Measurements from ENCODE around the gene GRAMD1A. TPM values are rescaled to one million over a fixed set of nuclear protein-coding genes. Genes with fewer than 3 reads are reported as not detected.

Gene GRAMD1A
- total RNA-seq, 2 donors from 2014 or later = 90.8 to 94.9 TPM

DNA sequence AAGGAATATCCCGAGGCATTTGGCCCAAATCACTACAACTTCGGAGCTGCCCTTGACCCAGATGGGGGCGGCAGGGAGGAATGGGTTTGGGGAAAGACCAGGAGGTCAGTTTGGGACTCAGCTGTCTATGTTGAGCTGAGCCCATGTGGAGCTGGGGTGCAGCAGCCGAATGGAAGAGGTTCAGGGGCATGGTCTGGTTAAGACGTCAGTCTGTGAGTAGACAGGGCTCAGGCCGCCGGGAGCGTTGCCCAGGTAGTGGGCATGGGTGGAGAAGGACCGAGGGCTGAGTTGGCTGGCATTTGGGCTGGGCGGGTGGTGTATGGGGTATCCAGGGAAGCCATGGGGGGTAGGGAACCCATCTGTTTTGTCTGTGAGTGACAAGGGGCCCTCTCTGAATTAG lies 20.9 kb downstream of the GRAMD1A start:
- Histone ChIP-seq H3K4me3 (no peak overlapping the region), H3K9me3 (no peaks in the 10 kb centered on the region), H3K27ac (no peak overlapping the region), H3K27me3 (no peaks in the 10 kb centered on the region), H3K36me3 (replicated peaks in 1 of 2; ENCODE audit: insufficient read depth in 1 of 2, low read depth in 2 of 2) (peaks cover 12 to 42% of the 10 kb centered on the region in 2 donors), H3K4me1 (no peaks in the 10 kb centered on the region)
- DNase-seq = no peak
- no peak for ATAC-seq
- 89 to 91% methylated on average over 10 of the region's 10 CpGs for WGBS, 2 donors
- TF ChIP-seq, protein P1, sequence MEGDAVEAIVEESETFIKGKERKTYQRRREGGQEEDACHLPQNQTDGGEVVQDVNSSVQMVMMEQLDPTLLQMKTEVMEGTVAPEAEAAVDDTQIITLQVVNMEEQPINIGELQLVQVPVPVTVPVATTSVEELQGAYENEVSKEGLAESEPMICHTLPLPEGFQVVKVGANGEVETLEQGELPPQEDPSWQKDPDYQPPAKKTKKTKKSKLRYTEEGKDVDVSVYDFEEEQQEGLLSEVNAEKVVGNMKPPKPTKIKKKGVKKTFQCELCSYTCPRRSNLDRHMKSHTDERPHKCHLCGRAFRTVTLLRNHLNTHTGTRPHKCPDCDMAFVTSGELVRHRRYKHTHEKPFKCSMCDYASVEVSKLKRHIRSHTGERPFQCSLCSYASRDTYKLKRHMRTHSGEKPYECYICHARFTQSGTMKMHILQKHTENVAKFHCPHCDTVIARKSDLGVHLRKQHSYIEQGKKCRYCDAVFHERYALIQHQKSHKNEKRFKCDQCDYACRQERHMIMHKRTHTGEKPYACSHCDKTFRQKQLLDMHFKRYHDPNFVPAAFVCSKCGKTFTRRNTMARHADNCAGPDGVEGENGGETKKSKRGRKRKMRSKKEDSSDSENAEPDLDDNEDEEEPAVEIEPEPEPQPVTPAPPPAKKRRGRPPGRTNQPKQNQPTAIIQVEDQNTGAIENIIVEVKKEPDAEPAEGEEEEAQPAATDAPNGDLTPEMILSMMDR (IDR thresholded peaks at IDR 0.05) = no peak
- no peak for TF ChIP-seq POLR2A (IDR thresholded peaks at IDR 0.05)
- intact Hi-C loops (cut with DNase I) = no loop called here

DNA sequence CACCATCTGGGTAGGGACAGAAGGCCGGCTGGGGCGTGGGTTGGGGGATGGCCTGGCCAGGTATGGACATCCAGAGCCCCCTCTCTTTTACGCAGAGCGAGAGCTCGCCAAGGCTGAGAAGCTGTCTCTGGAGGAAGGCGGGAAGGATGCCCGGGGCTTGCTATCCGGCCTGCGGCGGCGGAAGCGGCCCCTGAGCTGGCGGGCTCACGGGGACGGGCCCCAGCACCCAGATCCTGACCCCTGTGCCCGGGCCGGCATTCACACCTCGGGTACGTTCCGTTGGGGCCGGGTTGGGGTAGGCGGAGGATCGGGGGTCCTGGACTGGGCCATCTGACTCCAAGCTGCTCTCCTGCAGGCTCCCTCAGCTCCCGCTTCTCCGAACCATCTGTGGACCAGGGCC lies 21.5 kb downstream of the GRAMD1A start:
- DNase-seq (no peak), ATAC-seq (no peak)
- WGBS, 2 donors = 91 to 93% methylated on average over 21 to 25 of the region's 25 CpGs
- no peak overlapping the region for H3K27ac ChIP-seq
- intact Hi-C loops (cut with DNase I) = no loop called here
- H3K9me3 ChIP-seq = no peaks in the 10 kb centered on the region
- no peaks in the 10 kb centered on the region for H3K27me3 ChIP-seq
- no peak for TF ChIP-seq POLR2A (IDR thresholded peaks at IDR 0.05)
- TF ChIP-seq, protein P1 (IDR thresholded peaks at IDR 0.05) = no peak
- no peaks in the 10 kb centered on the region for H3K4me1 ChIP-seq
- peaks cover 14 to 45% of the 10 kb centered on the region in 2 donors for H3K36me3 ChIP-seq (replicated peaks in 1 of 2; ENCODE audit: insufficient read depth in 1 of 2, low read depth in 2 of 2)
- H3K4me3 ChIP-seq = no peak overlapping the region

DNA sequence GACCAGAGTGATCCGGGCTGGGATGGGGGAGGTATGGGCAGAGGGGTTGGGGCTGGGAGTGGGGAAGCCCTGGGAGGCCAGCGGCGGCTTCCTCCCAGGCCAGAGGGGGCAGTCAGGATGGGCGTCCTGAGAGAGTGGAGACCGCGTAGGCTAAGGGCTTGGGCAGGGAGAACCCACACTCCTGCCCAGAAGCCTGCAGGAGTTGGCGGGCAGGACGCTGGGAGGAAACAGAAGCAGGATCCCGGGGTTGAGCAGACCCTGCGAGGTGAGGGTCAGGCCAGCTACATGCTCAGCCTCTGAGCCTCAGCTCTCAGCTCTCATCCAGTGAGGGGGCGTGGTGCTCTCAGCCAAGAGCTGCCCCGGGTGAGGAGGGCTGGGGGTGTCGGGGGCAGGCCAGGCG lies 22.3 kb downstream of the GRAMD1A start:
- ATAC-seq (no peak), DNase-seq (no peak)
- Histone ChIP-seq H3K4me3 (no peak overlapping the region), H3K9me3 (no peaks in the 10 kb centered on the region), H3K27me3 (no peaks in the 10 kb centered on the region), H3K4me1 (no peaks in the 10 kb centered on the region), H3K36me3 (replicated peaks in 1 of 2; ENCODE audit: insufficient read depth in 1 of 2, low read depth in 2 of 2) (peaks cover 14 to 45% of the 10 kb centered on the region in 2 donors), H3K27ac (no peak overlapping the region)
- no peak for TF ChIP-seq POLR2A (IDR thresholded peaks at IDR 0.05)
- TF ChIP-seq, protein P1 (IDR thresholded peaks at IDR 0.05) = no peak
- intact Hi-C loops (cut with DNase I) = no loop called here
- 81 to 83% methylated on average over 11 to 14 of the region's 14 CpGs for WGBS, 2 donors

DNA sequence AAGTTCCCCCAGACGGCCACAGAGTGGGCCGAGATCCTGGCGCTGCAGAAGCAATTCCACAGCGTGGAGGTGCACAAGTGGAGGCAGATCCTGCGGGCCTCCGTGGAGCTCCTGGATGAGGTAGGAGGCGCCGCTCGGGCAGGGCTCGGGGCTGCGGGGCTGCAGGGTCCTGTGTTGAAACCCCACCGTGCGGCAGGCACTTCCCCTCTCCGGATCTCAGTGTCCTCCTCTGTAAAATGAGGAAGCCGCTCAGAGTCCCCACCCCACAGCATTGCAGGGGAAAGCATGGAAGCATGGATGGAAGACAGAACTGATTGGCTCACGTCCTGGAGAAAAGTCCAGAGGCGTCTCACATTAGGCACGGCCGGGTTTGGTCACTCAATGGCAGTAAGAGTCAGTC lies 23.3 kb downstream of the GRAMD1A start:
- Histone ChIP-seq H3K27me3 (no peaks in the 10 kb centered on the region), H3K36me3 (replicated peaks in 1 of 2; ENCODE audit: insufficient read depth in 1 of 2, low read depth in 2 of 2) (peaks cover 14 to 45% of the 10 kb centered on the region in 2 donors), H3K9me3 (no peaks in the 10 kb centered on the region), H3K4me1 (peaks cover 7% of the 10 kb centered on the region), H3K27ac (no peak overlapping the region), H3K4me3 (no peak overlapping the region)
- 82 to 87% methylated on average over 3 to 14 of the region's 19 CpGs for WGBS, 2 donors
- TF ChIP-seq POLR2A (IDR thresholded peaks at IDR 0.05) = no peak
- ATAC-seq (no peak), DNase-seq (no peak)
- intact Hi-C loops (cut with DNase I) = no loop called here

DNA sequence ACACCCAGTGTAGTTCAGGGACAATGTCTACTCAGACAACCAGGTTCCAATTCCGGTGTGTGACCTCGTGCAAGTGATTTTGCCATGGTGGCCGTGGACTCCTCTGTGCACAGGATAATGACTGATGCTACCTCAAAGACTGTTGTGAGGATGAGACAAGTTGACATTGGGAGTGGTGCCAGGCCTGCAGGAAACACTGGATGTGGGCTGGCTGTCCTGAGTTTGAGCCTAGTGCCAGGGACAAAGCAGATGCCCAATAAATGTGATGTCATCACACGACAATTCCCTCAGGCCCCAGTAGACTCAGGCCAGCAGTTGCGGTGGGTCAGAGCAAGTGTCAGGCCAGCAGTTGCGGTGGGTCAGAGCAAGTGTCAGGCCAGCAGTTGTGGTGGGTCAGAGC lies 24.0 kb downstream of the GRAMD1A start:
- intact Hi-C loops (cut with DNase I) = no loop called here
- no peak for DNase-seq
- TF ChIP-seq POLR2A (IDR thresholded peaks at IDR 0.05) = no peak
- TF ChIP-seq, protein P1 (IDR thresholded peaks at IDR 0.05) = no peak
- WGBS, 2 donors = 90 to 96% methylated on average over 3 to 6 of the region's 6 CpGs
- Histone ChIP-seq H3K4me3 (no peak overlapping the region), H3K9me3 (no peaks in the 10 kb centered on the region), H3K27ac (no peak overlapping the region), H3K36me3 (replicated peaks in 1 of 2; ENCODE audit: insufficient read depth in 1 of 2, low read depth in 2 of 2) (peaks cover 14 to 42% of the 10 kb centered on the region in 2 donors), H3K4me1 (peaks cover 12% of the 10 kb centered on the region), H3K27me3 (no peaks in the 10 kb centered on the region)
- ATAC-seq = no peak

Data from body of pancreas (tissue), 4 donors.